Spleen (tissue), 11 donors: ENCODE measurements around the gene SLC25A13. TPM values are rescaled to one million over a fixed set of nuclear protein-coding genes. Genes with fewer than 3 reads are reported as not detected.

Experiments used
- DNase-seq: peaks from one replicate; pipeline ENCODE4 v3.0.0-alpha.2; 2020
- H3K27ac ChIP-seq, 8 donors: fragments of 200-600 bp; sonication (generic) in 7 of 8; 1 replicate in 4 of 8; 2 replicates in 4 of 8; pipeline versions ENCODE4 v1.5.0 to v1.8.0; 2016 to 2021; ENCODE audit warnings: inconsistent platforms in 4 of 8, mild to moderate bottlenecking in 4 of 8, moderate library complexity in 1 of 8
- H3K27me3 ChIP-seq, 7 donors: fragments of 200-600 bp; sonication (generic) in 6 of 7; replicated peaks in 1 of 7; 1 replicate in 4 of 7; 2 replicates in 3 of 7; pipeline versions ENCODE4 v1.5.0 to v1.8.0; 2016 to 2021; ENCODE audit warnings: inconsistent platforms in 3 of 7, mild to moderate bottlenecking in 1 of 7
- H3K36me3 ChIP-seq, 6 donors: fragments of 200-600 bp; sonication (generic) in 5 of 6; 1 replicate in 4 of 6; 2 replicates in 2 of 6; pipeline versions ENCODE4 v1.5.0 to v1.8.0; 2016 to 2021; ENCODE audit warnings: inconsistent platforms in 2 of 6
- H3K4me1 ChIP-seq, 6 donors: fragments of 200-600 bp; sonication (generic) in 5 of 6; 1 replicate in 3 of 6; 2 replicates in 3 of 6; pipeline versions ENCODE4 v1.5.0 to v1.8.0; 2016 to 2021; ENCODE audit warnings: inconsistent platforms in 3 of 6
- H3K4me3 ChIP-seq, 8 donors: fragments of 200-600 bp; sonication (generic) in 7 of 8; 1 replicate in 4 of 8; 2 replicates in 4 of 8; pipeline versions ENCODE4 v1.5.0 to v1.8.0; 2016 to 2021; ENCODE audit warnings: inconsistent platforms in 4 of 8, mild to moderate bottlenecking in 4 of 8, moderate library complexity in 2 of 8
- H3K9me3 ChIP-seq, 8 donors: fragments of 200-600 bp; sonication (generic) in 7 of 8; 1 replicate in 4 of 8; 2 replicates in 4 of 8; pipeline versions ENCODE4 v1.5.0 to v1.8.0; 2016 to 2021; ENCODE audit warnings: inconsistent platforms in 4 of 8
- POLR2A ChIP-seq, 3 donors: fragments of 450-650 bp; IDR thresholded peaks; one replicate each; pipeline ENCODE4 v1.5.1; 2017; ENCODE audit warnings: antibody characterized with exemption in 3 of 3, mild to moderate bottlenecking in 1 of 3
- POLR2AphosphoS5 ChIP-seq, 3 donors: sonication (generic); formaldehyde crosslinking; IDR thresholded peaks; one replicate each; pipeline ENCODE4 v1.5.1; 2017; ENCODE audit warnings: antibody characterized with exemption in 3 of 3
- WGBS, 5 donors: extraction: QIAGEN DNeasy Blood & Tissue Kit in 3 of 5; methylation state at CpG; one replicate each; pipeline versions ENCODE4 v1.1.5 to v1.1.7; 2013 to 2018; 5-methylcytosine and 5-hydroxymethylcytosine counted together
- intact Hi-C: fragments of 100-400 bp; cut with DNase I; formaldehyde crosslinking; loops from one replicate; pipeline ENCODE4 v1.15.0; 2023; ENCODE audit warnings: low total_unique reads
- polyA plus RNA-seq, 3 donors: library from polyadenylated mRNA; stranded (reverse); fragments of 200-250 nt; gene quantifications; one replicate each; pipeline ENCODE4 v1.2.1, GENCODE V29; 2013
- total RNA-seq, 7 donors: library from RNA; depleted of rRNA in 3 of 7; stranded (reverse); fragments of >200 nt in 3 of 7; fragmentation: NEBNext Ultra II Directional in 4 of 7; extraction: Animal tissue kit (Norgen Biotek cat#: 25700) in 4 of 7; gene quantifications; one replicate each; pipeline versions ENCODE4 v1.1.0 to v1.2.1, GENCODE V29; 2016 to 2021
- TF ChIP-seq, protein P1 (sequence below), 11 experiments: fragments of 200-600 bp in 7 of 11; fragments of 450-650 bp in 4 of 11; sonication (generic) in 4 of 11; IDR thresholded peaks in 8 of 11; conservative IDR thresholded peaks in 3 of 11; 1 replicate in 7 of 11; 2 replicates in 4 of 11; pipeline versions ENCODE4 v1.4.0 to v1.8.0; 2016 to 2021; ENCODE audit warnings: antibody characterized with exemption in 11 of 11, inconsistent platforms in 4 of 11, mild to moderate bottlenecking in 1 of 11
- donor health status: healthy with polysubstance abuse.
- donor health status: DM: no; HTN: no; CAD: no; lungs with moderate emphysema.
- donor health status: DM: no; HTN: no; CAD: no.
- donor health status: Bipolar disorder and iron deficiency.
- donor health status: healthy.
- donor health status: DM: no; HTN: no; CAD: no.
- donor health status: DM: yes; HTN: yes; CAD: no.

SLC25A13 gene
- total and polyA plus RNA-seq, 10 donors = 6.3 to 44.4 (median 25.9) TPM

DNA sequence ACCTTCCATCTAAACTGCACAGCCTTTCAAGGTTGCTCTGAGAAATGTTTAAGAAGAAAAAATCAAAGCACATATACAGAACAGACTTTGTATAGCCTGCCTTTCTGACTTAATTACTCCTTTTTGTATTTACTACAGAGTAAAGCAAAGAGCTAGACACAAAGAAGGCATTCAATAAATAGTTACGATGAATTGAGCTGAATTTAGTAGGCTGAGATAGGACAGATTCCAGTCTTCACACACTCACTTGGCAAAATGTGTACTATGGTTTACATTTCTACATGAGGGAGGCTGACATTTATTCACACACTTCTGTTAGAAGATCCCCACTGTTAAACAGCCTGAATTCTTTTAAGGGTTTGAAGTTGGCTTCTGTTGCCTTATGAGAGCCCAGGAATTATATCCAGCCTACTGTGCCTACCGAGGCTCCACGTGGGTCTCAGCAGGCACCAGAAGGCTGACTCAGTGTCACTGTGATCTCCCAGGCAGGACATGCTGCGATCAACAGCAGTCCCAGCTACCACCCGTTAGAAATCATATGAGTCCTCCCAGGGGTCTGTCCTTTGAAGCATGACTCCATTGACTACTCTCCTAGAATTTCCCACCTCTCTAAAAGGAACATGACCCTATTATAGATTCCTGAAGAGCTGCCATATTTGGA is 24.5 kb upstream of the SLC25A13 start:
- intact Hi-C loops = no loop called here
- Histone ChIP-seq H3K27ac (no peak overlapping the region), H3K36me3 (no peaks in the 10 kb centered on the region), H3K9me3 (no peaks in the 10 kb centered on the region), H3K4me1 (no peaks in the 10 kb centered on the region), H3K27me3 (no peaks in the 10 kb centered on the region), H3K4me3 (no peak overlapping the region)
- WGBS, 5 donors = 63 to 73% (median 68%) methylated on average over 5 of the region's 5 CpGs
- DNase-seq = no peak
- TF ChIP-seq, protein P1, sequence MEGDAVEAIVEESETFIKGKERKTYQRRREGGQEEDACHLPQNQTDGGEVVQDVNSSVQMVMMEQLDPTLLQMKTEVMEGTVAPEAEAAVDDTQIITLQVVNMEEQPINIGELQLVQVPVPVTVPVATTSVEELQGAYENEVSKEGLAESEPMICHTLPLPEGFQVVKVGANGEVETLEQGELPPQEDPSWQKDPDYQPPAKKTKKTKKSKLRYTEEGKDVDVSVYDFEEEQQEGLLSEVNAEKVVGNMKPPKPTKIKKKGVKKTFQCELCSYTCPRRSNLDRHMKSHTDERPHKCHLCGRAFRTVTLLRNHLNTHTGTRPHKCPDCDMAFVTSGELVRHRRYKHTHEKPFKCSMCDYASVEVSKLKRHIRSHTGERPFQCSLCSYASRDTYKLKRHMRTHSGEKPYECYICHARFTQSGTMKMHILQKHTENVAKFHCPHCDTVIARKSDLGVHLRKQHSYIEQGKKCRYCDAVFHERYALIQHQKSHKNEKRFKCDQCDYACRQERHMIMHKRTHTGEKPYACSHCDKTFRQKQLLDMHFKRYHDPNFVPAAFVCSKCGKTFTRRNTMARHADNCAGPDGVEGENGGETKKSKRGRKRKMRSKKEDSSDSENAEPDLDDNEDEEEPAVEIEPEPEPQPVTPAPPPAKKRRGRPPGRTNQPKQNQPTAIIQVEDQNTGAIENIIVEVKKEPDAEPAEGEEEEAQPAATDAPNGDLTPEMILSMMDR (IDR thresholded peaks at IDR 0.05 in 8 of 11, conservative IDR thresholded peaks at IDR 0.05 in 3 of 11) = no peak
- TF ChIP-seq POLR2AphosphoS5 (IDR thresholded peaks at IDR 0.05) (no peak), POLR2A (IDR thresholded peaks at IDR 0.05) (no peak)

DNA sequence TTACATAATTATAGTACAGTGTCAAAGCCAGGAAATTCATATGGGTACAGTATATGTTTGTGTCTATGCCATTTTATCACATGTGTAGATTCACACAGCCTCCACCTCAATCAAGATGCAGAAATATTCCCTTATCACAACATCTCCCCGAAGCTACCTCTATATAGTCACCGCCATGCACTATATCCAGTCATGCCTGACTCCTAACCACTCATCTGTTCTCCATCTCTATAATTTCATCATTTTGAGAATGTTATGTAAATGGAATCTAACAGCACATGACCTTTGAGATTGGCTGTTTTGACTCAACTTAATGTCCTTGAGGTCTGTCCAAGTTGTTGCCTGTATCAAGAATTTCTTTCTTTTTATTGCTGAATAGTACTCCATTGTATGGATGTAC is 22.3 kb upstream of the SLC25A13 start:
- Histone ChIP-seq H3K4me3 (no peak overlapping the region), H3K36me3 (no peaks in the 10 kb centered on the region), H3K9me3 (no peaks in the 10 kb centered on the region), H3K4me1 (no peaks in the 10 kb centered on the region), H3K27ac (no peak overlapping the region), H3K27me3 (peaks cover 0 to 4% (median 0%) of the 10 kb centered on the region in 7 donors)
- 69 to 95% (median 82%) methylated on average over 2 of the region's 2 CpGs for WGBS, 5 donors
- intact Hi-C loops = no loop called here
- TF ChIP-seq, protein P1 (IDR thresholded peaks at IDR 0.05 in 8 of 11, conservative IDR thresholded peaks at IDR 0.05 in 3 of 11) = no peak
- TF ChIP-seq POLR2AphosphoS5 (IDR thresholded peaks at IDR 0.05) (no peak), POLR2A (IDR thresholded peaks at IDR 0.05) (no peak)
- no peak for DNase-seq

DNA sequence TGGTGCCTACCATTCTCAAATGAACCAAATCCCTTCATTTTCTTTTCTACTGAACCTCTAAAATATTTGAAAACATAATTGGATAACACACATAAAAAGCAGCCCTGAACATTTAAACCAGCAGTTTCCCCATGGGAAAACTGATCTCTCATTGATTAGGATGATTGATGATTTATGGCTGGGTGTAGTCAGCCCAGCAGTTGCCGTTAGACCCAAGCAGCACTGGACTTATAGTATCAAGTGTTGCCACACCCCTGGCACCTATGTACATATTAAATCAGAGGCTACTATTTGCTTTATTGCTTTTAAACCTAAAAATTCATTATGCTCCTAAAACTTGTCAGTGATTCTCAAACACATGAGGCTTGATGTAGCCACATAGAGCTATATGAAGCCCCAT is 20.2 kb upstream of the SLC25A13 start:
- Histone ChIP-seq H3K9me3 (no peaks in the 10 kb centered on the region), H3K36me3 (no peaks in the 10 kb centered on the region), H3K27ac (no peak overlapping the region), H3K4me1 (no peaks in the 10 kb centered on the region), H3K27me3 (peaks cover 0 to 4% (median 0%) of the 10 kb centered on the region in 7 donors), H3K4me3 (no peak overlapping the region)
- TF ChIP-seq, protein P1 (IDR thresholded peaks at IDR 0.05 in 8 of 11, conservative IDR thresholded peaks at IDR 0.05 in 3 of 11) = no peak
- no peak for TF ChIP-seq POLR2AphosphoS5 (IDR thresholded peaks at IDR 0.05)
- no peak for TF ChIP-seq POLR2A (IDR thresholded peaks at IDR 0.05)
- no peak for DNase-seq
- intact Hi-C loops = no loop called here
- 67 to 89% (median 82%) methylated on average over 1 of the region's 1 CpG for WGBS, 5 donors

DNA sequence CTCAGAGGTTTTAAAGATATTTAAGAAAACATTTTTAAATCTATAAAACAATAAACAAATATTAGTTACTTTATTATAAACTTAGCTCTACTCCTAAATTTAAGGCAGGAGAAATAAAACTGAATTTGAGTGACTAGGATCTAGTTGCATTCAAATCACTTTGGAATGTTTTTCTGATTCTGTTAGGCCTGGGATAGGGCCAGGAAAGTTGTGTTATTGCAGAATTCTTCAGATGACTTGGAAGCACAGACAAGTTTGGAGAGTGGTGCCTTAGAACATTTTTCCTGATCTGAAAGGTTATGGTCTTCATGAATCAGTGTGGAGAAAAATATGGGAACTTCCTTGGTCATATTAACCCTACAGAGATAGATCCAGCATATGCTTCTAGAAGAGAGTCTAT is 15.6 kb upstream of the SLC25A13 start:
- no peak overlapping the region for H3K4me3 ChIP-seq
- H3K27me3 ChIP-seq = peaks cover 0 to 4% (median 0%) of the 10 kb centered on the region in 7 donors
- TF ChIP-seq POLR2AphosphoS5 (IDR thresholded peaks at IDR 0.05) = no peak
- intact Hi-C loops = no loop called here
- no peaks in the 10 kb centered on the region for H3K36me3 ChIP-seq
- H3K4me1 ChIP-seq = no peaks in the 10 kb centered on the region
- no peak for DNase-seq
- no peak overlapping the region for H3K27ac ChIP-seq
- peaks cover 0 to 4% (median 0%) of the 10 kb centered on the region in 8 donors for H3K9me3 ChIP-seq
